ENCODE measurements around the gene PRM3. TPM values are rescaled to one million over a fixed set of nuclear protein-coding genes. Genes with fewer than 3 reads are reported as not detected.

PRM3 gene
- total RNA-seq (2021; fragmentation: NEBNext Ultra II Directional; extraction: Animal tissue kit (Norgen Biotek cat#: 25700)) = not detected
- long read RNA-seq = 0 reads

GRCh38 chr16:11272921-11273720 lies at the start of gene PRM3:
Gene PRM3, minus strand, starts transcription at chr16:11273629. Its CDS starts 34 bp downstream, at chr16:11273595.
- DNase-seq = no peak
- Mint-ChIP-seq H3K9me3 (peaks cover 7% of the 10 kb centered on the region; the same call in 1 of the 2 replicates), H3K27me3 (ENCODE audit: insufficient read depth) (peaks cover 16% of the 10 kb centered on the region), H3K4me3 (no peak within 1 kb of the TSS), H3K27ac (no peak within 1 kb of the TSS), H3K36me3 (ENCODE audit: low read depth) (peaks cover 5% of the 10 kb centered on the region; the same call in 1 of the 2 replicates), H3K4me1 (ENCODE audit: low read depth) (peaks cover 10% of the 10 kb centered on the region; the same call in 1 of the 2 replicates)
- no peak for TF ChIP-seq CTCF (IDR thresholded peaks at IDR 0.05)

- H3K9me3 Mint-ChIP-seq = no peaks in the 10 kb centered on the region
- no peaks in the 10 kb centered on the region for H3K36me3 Mint-ChIP-seq (ENCODE audit: low read depth)
- H3K27ac Mint-ChIP-seq = no peak overlapping the region
- H3K4me3 Mint-ChIP-seq = no peak overlapping the region
- H3K4me1 Mint-ChIP-seq (ENCODE audit: low read depth) = peaks cover 10% of the 10 kb centered on the region
- TF ChIP-seq CTCF (IDR thresholded peaks at IDR 0.05) = no peak
- peaks cover 3% of the 10 kb centered on the region; the same call in 1 of the 2 replicates for H3K27me3 Mint-ChIP-seq (ENCODE audit: insufficient read depth)
- no peak for DNase-seq
Measured at GRCh38 chr16:11322823-11323222, 49.4 kb upstream of the PRM3 start.

- Mint-ChIP-seq H3K36me3 (ENCODE audit: low read depth) (no peaks in the 10 kb centered on the region), H3K27ac (no peak overlapping the region), H3K9me3 (no peaks in the 10 kb centered on the region), H3K4me3 (no peak overlapping the region), H3K4me1 (ENCODE audit: low read depth) (no peaks in the 10 kb centered on the region), H3K27me3 (ENCODE audit: insufficient read depth) (peaks cover 5% of the 10 kb centered on the region)
- no peak for TF ChIP-seq CTCF (IDR thresholded peaks at IDR 0.05)
- DNase-seq = no peak
Measured at GRCh38 chr16:11321662-11322061, 48.2 kb upstream of the PRM3 start.

- DNase-seq = no peak
- no peak for TF ChIP-seq CTCF (IDR thresholded peaks at IDR 0.05)
- Mint-ChIP-seq H3K27me3 (ENCODE audit: insufficient read depth) (peaks cover 5% of the 10 kb centered on the region), H3K4me1 (ENCODE audit: low read depth) (peaks cover 12% of the 10 kb centered on the region), H3K27ac (no peak overlapping the region), H3K36me3 (ENCODE audit: low read depth) (no peaks in the 10 kb centered on the region), H3K4me3 (no peak overlapping the region), H3K9me3 (no peaks in the 10 kb centered on the region)
Measured at GRCh38 chr16:11320170-11320569, 46.7 kb upstream of the PRM3 start.

- Mint-ChIP-seq H3K4me1 (ENCODE audit: low read depth) (peaks cover 16% of the 10 kb centered on the region), H3K4me3 (no peak overlapping the region), H3K36me3 (ENCODE audit: low read depth) (no peaks in the 10 kb centered on the region), H3K27ac (no peak overlapping the region), H3K9me3 (no peaks in the 10 kb centered on the region), H3K27me3 (ENCODE audit: insufficient read depth) (peaks cover 5% of the 10 kb centered on the region)
- no peak for DNase-seq
- no peak for TF ChIP-seq CTCF (IDR thresholded peaks at IDR 0.05)
Measured at GRCh38 chr16:11319529-11320146, 46.2 kb upstream of the PRM3 start.
